Measurements from ENCODE around the gene DIS3L2.

Gene DIS3L2

GRCh38 chr2:232340171-232340935, 378.8 kb downstream of the DIS3L2 start:
- no peak for FAIRE-seq
- TF ChIP-seq POLR2A (IDR thresholded peaks at IDR 0.05; ENCODE audit: low read depth, low read length) (no peak), TAF1 (IDR thresholded peaks at IDR 0.05; ENCODE audit: borderline replicate concordance, low read depth, low read length) (no peak), POLR2AphosphoS5 (IDR thresholded peaks at IDR 0.05; ENCODE audit: low read depth, low read length) (no peak)

GRCh38 chr2:232341061-232341738, 379.7 kb downstream of the DIS3L2 start:
- DNase-seq (ENCODE audit: insufficient read length) (no peak), FAIRE-seq (no peak)
- TF ChIP-seq TAF1 (IDR thresholded peaks at IDR 0.05; ENCODE audit: borderline replicate concordance, low read depth, low read length) (no peak), POLR2AphosphoS5 (IDR thresholded peaks at IDR 0.05; ENCODE audit: low read depth, low read length) (no peak), POLR2A (IDR thresholded peaks at IDR 0.05; ENCODE audit: low read depth, low read length) (no peak)

More at GRCh38 chr2:232340171-232340935, 378.8 kb downstream of the DIS3L2 start:
- DNase-seq (ENCODE audit: insufficient read length), result no peak

GRCh38 chr2:232341739-232342126, 380.2 kb downstream of the DIS3L2 start:
- DNase-seq (ENCODE audit: insufficient read length), result no peak
- no peak for TF ChIP-seq POLR2AphosphoS5 (IDR thresholded peaks at IDR 0.05; ENCODE audit: low read depth, low read length)
- no peak for TF ChIP-seq TAF1 (IDR thresholded peaks at IDR 0.05; ENCODE audit: borderline replicate concordance, low read depth, low read length)
- no peak for TF ChIP-seq POLR2A (IDR thresholded peaks at IDR 0.05; ENCODE audit: low read depth, low read length)
- FAIRE-seq, result no peak

DNA sequence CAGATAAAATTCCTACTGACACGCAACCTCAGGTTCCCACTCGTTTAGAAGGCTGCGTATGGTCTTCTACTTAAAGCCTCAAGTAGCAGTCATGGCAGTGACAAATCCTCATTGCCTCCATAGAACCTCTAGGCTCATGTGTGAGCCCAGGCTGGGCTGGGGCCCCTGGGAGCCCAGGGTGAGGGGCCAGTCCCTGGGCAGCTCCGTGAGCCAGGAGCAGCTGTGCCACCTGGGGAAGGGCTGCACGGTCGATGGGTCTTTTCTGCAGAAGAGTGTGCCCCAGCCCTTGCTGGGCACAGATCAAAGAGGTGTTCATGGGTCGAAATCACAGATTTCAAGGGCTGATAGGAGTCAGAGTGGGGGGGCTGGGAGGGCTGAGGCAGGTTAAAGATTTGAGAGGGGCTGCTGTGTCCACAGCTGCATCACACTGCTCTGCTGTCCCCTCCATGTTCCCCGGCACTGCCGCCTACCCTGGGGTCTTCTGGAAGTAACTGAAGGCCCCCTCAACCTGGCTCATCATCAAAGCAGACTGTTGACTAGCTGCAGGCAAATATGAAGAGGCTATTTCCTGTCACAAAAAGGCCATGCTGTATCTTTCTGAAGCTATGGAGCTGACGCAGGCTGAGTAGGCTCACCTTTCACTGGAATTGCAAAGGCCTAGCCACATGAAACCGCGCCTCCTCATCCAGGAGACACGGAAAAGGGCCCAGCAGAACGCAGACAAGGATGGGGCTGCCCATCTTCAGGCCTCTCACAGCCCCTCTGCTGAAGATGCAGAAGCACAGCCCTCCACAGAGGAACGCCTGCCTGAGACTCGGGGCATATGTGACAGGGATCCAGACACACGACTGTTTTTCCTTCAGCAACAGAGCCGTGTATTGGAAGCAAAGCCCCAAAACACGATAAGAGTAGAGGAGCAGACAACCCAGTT, 381.4 kb downstream of the DIS3L2 start:
- TF ChIP-seq POLR2A (IDR thresholded peaks at IDR 0.05; ENCODE audit: low read depth, low read length) (no peak), POLR2AphosphoS5 (IDR thresholded peaks at IDR 0.05; ENCODE audit: low read depth, low read length) (no peak), TAF1 (IDR thresholded peaks at IDR 0.05; ENCODE audit: borderline replicate concordance, low read depth, low read length) (no peak)
- no peak for FAIRE-seq
- no peak for DNase-seq (ENCODE audit: insufficient read length)

DNA sequence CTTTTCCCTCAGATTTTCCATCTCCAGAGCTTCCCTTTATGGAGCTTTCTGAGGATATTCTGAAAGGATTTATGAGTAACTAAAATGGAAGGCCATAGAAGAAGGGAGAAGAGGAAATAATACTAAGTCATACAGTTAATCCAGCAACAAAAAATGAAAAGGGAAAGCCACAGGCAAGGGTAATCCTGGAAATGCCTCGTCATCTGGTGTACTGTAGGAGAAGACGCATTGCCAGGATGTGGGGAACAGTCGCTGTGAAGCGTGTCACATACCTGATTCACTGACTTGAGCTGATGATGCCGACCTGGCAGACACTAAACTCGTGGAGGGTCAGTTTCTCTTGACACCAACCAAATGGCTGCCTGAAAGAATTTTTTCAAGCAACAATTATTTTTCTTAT, 382.3 kb downstream of the DIS3L2 start:
- no peak for DNase-seq (ENCODE audit: insufficient read length)
- TF ChIP-seq POLR2AphosphoS5 (IDR thresholded peaks at IDR 0.05; ENCODE audit: low read depth, low read length), result no peak
- no peak for TF ChIP-seq TAF1 (IDR thresholded peaks at IDR 0.05; ENCODE audit: borderline replicate concordance, low read depth, low read length)
- TF ChIP-seq POLR2A (IDR thresholded peaks at IDR 0.05; ENCODE audit: low read depth, low read length), result no peak
- no peak for FAIRE-seq

GRCh38 chr2:232345251-232345650, 383.7 kb downstream of the DIS3L2 start:
- TF ChIP-seq POLR2AphosphoS5 (IDR thresholded peaks at IDR 0.05; ENCODE audit: low read depth, low read length) (no peak), TAF1 (IDR thresholded peaks at IDR 0.05; ENCODE audit: borderline replicate concordance, low read depth, low read length) (no peak), POLR2A (IDR thresholded peaks at IDR 0.05; ENCODE audit: low read depth, low read length) (no peak)
- no peak for FAIRE-seq
- no peak for DNase-seq (ENCODE audit: insufficient read length)

- TF ChIP-seq POLR2A (IDR thresholded peaks at IDR 0.05; ENCODE audit: low read depth, low read length), result no peak
- no peak for TF ChIP-seq TAF1 (IDR thresholded peaks at IDR 0.05; ENCODE audit: borderline replicate concordance, low read depth, low read length)
- no peak for TF ChIP-seq POLR2AphosphoS5 (IDR thresholded peaks at IDR 0.05; ENCODE audit: low read depth, low read length)
- no peak for FAIRE-seq
- no peak for DNase-seq (ENCODE audit: insufficient read length)
Measured at GRCh38 chr2:232347369-232347768, 385.9 kb downstream of the DIS3L2 start.

DNA sequence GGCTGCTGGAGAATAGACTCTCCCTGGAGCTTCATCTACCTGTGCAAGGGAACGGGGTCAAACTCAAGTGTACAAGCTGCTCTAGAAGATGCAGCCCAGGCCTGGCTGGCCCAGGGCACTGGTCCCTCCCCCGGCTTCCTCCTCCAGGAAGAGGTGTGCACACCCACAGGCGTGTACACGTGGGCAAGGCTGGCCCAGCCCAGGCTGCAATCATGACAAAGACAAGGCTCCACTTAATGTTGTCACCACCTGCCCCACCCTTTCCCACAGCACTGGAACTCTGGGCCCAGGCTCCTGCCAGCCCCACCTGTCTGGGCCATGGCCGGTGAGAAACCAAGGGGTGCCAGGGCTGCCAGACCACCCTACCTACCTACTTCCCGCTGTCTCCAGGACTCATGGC, 387.4 kb downstream of the DIS3L2 start:
- TF ChIP-seq TAF1 (IDR thresholded peaks at IDR 0.05; ENCODE audit: borderline replicate concordance, low read depth, low read length) (no peak), POLR2AphosphoS5 (IDR thresholded peaks at IDR 0.05; ENCODE audit: low read depth, low read length) (no peak), POLR2A (IDR thresholded peaks at IDR 0.05; ENCODE audit: low read depth, low read length) (no peak)
- DNase-seq (ENCODE audit: insufficient read length), result no peak
- no peak for FAIRE-seq

DNA sequence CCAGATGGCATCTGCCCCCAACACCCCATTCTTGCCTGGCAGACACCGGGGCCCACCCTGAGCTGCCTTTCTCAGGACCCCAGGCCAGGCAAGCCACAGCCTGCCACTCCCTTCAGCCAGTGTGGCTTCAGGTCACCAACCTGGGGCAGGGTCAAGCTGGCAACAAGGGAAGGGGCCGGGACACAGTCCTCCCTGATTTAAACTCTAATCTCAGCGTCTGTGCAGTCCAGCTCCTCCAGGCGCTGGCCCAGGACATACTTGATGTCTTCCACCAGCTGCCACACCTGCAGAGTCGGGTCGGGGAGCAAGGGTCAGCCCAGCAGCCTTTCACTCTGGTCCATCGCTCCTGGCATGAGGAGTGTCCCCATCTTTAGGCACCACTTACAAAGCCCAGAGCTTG, 388.0 kb downstream of the DIS3L2 start:
- FAIRE-seq (no peak), DNase-seq (ENCODE audit: insufficient read length) (no peak)
- TF ChIP-seq POLR2AphosphoS5 (IDR thresholded peaks at IDR 0.05; ENCODE audit: low read depth, low read length) (no peak), TAF1 (IDR thresholded peaks at IDR 0.05; ENCODE audit: borderline replicate concordance, low read depth, low read length) (no peak), POLR2A (IDR thresholded peaks at IDR 0.05; ENCODE audit: low read depth, low read length) (no peak)

DNA sequence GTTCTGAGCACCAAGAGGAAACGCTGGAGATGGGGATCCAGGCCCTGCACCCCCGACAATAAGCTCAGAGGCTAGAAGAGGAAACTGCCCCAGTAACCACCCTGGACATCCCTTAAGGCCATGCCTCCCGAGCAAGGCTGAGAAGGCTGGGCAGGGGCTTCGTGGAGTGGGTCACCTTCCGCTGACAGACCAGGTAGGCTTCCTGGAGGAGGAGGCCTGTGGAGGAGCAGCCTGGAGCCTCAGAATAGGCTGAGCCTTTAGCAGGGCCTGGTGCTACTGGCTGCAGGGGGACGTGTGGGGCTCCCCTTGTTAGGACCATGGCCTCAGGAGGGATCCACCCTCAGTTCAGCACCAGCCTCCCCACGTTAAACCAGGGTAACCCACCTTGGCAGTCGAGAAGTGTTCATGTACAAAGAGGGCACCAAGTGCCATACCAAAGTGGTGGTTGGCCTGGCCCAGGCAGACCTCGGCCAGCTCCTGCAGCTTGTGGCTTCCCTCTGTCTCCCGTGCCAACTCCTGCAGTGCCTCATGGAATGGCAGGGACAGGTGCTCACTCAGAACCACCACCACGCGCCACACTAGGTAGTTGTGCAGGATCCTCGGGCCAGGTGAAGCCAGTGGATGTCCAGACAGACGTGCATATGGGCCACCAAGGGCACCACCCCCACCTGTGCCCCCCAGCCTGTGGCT, 388.6 kb downstream of the DIS3L2 start:
- TF ChIP-seq POLR2AphosphoS5 (IDR thresholded peaks at IDR 0.05; ENCODE audit: low read depth, low read length), result no peak
- no peak for TF ChIP-seq TAF1 (IDR thresholded peaks at IDR 0.05; ENCODE audit: borderline replicate concordance, low read depth, low read length)
- TF ChIP-seq POLR2A (IDR thresholded peaks at IDR 0.05; ENCODE audit: low read depth, low read length), result no peak
- DNase-seq (ENCODE audit: insufficient read length) (no peak), FAIRE-seq (no peak)

Measured in GM12892 (cell line).